GM12891 (cell line): ENCODE data around the gene COPB1.

Source experiments
- DNase-seq: peaks from one replicate; pipeline ENCODE4 v3.0.0; 2011; ENCODE audit warnings: low spot score; ENCODE audit not compliant: insufficient read length
- FAIRE-seq: peaks from 2 replicates; lab custom pipeline; 2011; peaks lifted over from hg19 to GRCh38; lab: Jason Lieb, UNC
- PAX5 ChIP-seq: IDR thresholded peaks from 2 replicates; pipeline ENCODE4 v1.6.1; 2011; ENCODE audit warnings: low read length, moderate library complexity, mild to moderate bottlenecking; ENCODE audit not compliant: insufficient read depth, severe bottlenecking
- POLR2A ChIP-seq: IDR thresholded peaks from 2 replicates; pipeline ENCODE4 v1.6.1; 2011; ENCODE audit warnings: low read depth, low read length, control low read depth
- POLR2AphosphoS5 ChIP-seq: IDR thresholded peaks from 2 replicates; pipeline ENCODE4 v1.6.1; 2011; ENCODE audit warnings: low read depth, low read length, control low read depth
- POU2F2 ChIP-seq: IDR thresholded peaks from 2 replicates; pipeline ENCODE4 v1.6.1; 2011; ENCODE audit warnings: low read depth, mild to moderate bottlenecking, control low read depth, low read length, moderate library complexity
- SPI1 ChIP-seq: IDR thresholded peaks from 2 replicates; pipeline ENCODE4 v1.6.1; 2011; ENCODE audit warnings: low read depth, low read length, control low read depth
- TAF1 ChIP-seq: IDR thresholded peaks from 2 replicates; pipeline ENCODE4 v1.6.1; 2011; ENCODE audit warnings: low read depth, low read length, control low read depth

The COPB1 gene

DNA sequence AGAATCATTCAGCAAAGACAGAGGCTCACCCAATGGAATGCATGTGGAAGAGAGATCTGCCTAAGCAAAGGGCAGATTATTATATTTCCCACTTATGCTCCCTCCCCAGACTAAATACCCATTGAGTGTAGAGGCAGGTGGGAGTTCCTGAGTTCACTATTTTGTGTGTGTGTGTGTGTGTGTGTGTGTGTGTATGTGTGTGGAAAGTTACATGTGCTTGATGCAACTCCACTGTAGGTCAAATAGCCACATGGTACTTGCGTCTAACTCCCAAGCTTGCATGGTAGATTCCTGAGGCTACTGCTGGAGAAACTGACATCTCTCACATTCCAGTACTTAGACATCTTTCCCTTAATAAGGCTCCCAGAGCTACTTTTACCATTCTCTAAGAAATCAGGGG is 3.4 kb upstream of the COPB1 start:
- FAIRE-seq (no peak), DNase-seq (no peak)
- peak; percentile 49 for TF ChIP-seq POLR2A
- TF ChIP-seq TAF1 = no peak
- no peak for TF ChIP-seq PAX5
- TF ChIP-seq POLR2AphosphoS5 = 0 out of 2 replicates have a peak, but pooled peaks have one; percentile 48

DNA sequence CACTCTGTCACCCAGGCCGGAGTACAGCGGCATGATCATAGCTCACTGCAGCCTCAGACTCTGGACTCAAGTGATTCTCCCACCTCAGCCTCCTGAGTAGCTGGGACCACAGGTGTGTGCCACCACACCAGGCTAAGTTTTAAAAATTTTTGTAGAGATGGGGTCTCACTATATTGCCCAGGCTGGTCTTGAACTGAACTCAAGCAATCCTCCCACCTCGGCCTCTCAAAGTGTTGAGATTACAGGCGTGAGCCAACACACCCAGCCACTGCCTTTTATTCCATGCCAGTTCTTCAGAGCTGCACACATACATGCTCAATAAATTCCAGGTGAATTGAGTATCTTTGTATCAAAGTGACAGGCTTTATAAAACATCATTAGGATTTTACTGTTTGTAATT is 2.4 kb upstream of the COPB1 start:
- DNase-seq (no peak), FAIRE-seq (no peak)

DNA sequence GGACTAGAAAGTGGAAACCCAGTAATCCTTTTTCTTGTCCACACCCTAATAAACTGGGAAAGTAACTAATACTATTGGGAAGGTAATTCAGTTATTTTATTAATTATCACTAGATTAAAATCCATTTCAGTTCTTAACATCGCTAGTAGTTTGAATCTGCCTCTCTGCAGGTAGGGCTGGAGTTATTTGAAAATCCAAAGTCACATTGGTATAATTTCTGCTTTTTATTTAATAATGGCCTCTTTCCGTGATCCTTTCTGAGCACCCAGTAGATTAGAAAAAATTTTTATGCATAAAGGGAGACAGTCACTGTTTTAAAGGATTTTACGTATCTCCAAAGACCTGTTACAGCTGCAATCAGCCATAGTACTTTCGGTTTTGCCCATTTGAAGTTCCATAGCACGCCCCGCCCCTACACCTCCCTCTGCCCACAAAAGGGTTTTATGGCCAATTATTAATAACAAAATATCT is 605 bp upstream of the COPB1 start:
- DNase-seq (peak; percentile 25), FAIRE-seq (peak; percentile 38)
- TF ChIP-seq PAX5 (no peak), POLR2A (no peak), POLR2AphosphoS5 (no peak), SPI1 (no peak), POU2F2 (no peak)

More for the DNA sequence above, 2.4 kb upstream of the COPB1 start:
- TF ChIP-seq PAX5 = no peak
- TF ChIP-seq POLR2A = no peak
- no peak for TF ChIP-seq SPI1
- TF ChIP-seq TAF1 = no peak
- TF ChIP-seq POU2F2 = no peak
- TF ChIP-seq POLR2AphosphoS5 = no peak

DNA sequence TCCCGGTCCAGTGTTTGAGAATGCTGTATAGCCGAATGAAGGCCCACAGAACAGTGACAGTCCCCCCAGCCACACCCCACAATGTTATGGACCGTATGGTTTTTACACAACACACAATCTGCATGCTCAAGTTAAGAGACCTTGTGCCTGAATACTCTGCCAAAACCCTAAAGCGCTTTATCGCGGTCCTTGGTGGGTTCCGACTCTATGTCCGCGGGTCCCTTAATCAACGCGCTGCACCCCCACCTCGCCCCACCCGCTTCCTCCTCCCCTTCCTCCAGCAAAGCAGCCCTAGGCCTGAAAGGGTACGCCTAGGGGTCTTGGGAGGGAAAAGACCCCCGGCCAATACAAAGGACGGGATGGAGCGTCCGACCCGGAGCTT is 442 bp downstream of the COPB1 start:
- FAIRE-seq (no peak), DNase-seq (no peak)
- TF ChIP-seq POLR2A (no peak), PAX5 (no peak), TAF1 (no peak), POU2F2 (no peak), SPI1 (no peak), POLR2AphosphoS5 (no peak)

DNA sequence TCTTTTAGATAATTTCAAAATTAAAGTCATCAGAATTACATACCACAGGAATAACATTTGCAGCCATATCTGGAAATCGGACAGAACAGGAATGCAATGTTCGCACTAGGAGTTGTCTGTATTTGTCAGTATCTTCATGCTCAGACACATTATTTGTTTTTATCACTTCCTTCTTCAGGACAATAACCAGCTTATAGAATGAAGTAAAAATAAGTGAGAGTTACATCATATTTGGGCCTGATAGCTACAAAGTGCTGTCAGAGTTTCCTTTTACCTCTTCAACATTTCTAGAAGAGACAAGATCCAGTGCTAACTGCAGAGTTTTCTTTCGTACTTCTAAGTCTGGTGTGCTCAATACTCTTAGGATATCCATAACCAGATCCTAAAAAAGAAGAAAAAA is 18.9 kb downstream of the COPB1 start:
- DNase-seq (no peak), FAIRE-seq (no peak)
- no peak for TF ChIP-seq POLR2A
- TF ChIP-seq POLR2AphosphoS5 = no peak
- TF ChIP-seq SPI1 = no peak
- TF ChIP-seq POU2F2 = no peak
- no peak for TF ChIP-seq TAF1
- no peak for TF ChIP-seq PAX5

DNA sequence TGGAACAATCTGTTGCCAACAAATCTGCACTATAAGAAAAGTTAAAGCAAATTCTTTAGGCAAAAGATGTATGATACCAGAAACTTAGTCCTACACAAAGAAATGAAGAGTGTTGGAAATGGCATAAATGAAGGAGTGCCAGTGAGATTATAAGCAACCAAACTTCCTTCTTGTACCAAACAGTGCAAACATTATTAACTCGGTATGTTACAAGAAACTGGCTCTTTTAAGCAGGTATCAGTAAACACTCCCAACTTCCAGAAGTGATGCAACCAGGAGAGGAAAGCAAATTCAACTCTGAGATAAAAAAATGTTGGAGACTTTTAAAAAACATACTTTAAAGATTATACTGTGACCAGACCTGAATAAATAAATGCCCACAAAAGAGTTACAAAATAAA is 28.5 kb downstream of the COPB1 start:
- FAIRE-seq (no peak), DNase-seq (no peak)
- TF ChIP-seq SPI1 (no peak), POU2F2 (no peak)

DNA sequence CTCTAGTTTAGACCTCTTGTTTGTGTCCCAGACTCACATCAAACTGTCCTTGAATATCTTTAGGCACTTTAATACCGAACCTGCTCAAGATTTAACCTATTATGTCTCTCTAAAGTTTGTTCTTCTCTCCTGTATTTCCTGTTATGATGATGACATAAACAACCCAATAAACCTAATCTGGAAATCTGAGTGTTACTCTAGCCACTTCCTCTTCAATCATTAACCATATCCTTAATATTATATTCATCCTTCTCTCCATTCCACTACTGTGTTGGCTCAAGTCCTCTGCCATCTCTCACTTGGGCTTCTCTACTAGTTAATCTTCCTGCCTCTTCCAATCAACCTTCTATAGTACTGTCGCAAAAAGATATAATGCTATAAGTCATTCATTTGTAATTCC is 36.0 kb downstream of the COPB1 start:
- DNase-seq = no peak
- TF ChIP-seq POLR2A (no peak), POU2F2 (no peak), SPI1 (no peak), POLR2AphosphoS5 (no peak), TAF1 (no peak), PAX5 (no peak)
- no peak for FAIRE-seq

DNA sequence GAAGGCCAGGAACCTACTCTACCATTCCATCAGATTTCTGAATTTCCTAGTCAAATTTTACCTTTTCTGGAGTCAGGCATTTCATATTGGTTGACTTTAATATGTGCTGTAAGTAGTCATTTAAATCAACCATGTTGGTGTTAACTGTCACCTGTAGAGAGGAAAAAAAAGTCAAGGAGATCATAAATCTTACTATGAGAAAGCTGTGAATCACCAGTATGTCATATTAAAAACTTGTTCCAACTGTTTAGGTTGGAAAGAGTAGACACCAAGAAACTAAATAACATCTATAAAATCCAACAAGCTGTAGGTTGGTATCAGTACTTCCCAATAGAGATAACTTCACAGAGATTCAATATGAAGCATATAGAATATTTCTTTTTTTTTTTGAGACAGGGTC is 39.5 kb downstream of the COPB1 start:
- no peak for DNase-seq
- TF ChIP-seq TAF1 (no peak), SPI1 (no peak), POLR2AphosphoS5 (no peak), POU2F2 (no peak), POLR2A (no peak), PAX5 (no peak)
- no peak for FAIRE-seq

DNA sequence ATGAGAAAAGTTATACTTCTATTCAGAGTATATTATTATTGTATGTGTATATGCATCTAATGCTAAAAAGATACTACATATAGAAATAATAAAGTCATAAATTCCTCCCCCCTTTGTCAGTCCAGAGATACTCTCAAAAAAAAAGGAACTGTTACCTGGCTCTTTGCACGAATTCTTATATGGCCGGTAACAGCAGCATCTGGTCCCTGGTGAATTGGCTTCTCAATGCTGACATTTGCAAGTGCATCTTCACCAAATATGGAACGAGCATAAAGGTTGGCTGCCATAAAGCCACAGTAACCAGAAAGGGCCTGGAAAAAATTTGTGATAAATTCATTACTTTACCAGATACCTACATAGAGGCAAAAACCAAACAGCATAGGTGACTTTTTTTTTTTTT is 41.2 kb downstream of the COPB1 start:
- no peak for DNase-seq
- no peak for FAIRE-seq
- no peak for TF ChIP-seq TAF1
- no peak for TF ChIP-seq PAX5
- no peak for TF ChIP-seq POLR2A
- TF ChIP-seq POLR2AphosphoS5 = no peak
- TF ChIP-seq POU2F2 = no peak
- TF ChIP-seq SPI1 = no peak
